Raji (cell line): ENCODE data around the gene RAMACL.

Source experiments
- POLR2A ChIP-seq: IDR thresholded peaks from 2 replicates; pipeline ENCODE4 v1.6.1; 2011; ENCODE audit warnings: low read depth, low read length, control low read depth; ENCODE audit not compliant: insufficient read depth

RAMACL gene

DNA sequence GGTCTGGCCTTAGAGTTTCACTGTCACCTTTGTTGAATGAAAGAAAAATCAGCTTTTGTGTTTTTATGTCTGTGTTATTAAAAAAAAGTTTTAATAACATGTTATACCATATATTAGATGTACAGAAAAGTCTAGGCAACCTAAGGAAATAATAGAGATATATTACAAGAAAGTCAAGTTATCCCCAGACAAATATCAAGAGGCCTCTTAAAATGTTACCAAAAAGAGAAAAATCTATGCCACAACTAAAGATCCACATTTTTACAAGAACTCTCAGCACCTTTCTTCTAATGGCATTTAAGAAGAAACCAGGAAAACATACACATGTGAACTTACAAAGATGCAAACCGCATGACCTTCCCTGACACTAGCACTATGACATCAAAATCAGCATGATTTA is 26.8 kb downstream of the RAMACL start:
- no peak for TF ChIP-seq POLR2A

DNA sequence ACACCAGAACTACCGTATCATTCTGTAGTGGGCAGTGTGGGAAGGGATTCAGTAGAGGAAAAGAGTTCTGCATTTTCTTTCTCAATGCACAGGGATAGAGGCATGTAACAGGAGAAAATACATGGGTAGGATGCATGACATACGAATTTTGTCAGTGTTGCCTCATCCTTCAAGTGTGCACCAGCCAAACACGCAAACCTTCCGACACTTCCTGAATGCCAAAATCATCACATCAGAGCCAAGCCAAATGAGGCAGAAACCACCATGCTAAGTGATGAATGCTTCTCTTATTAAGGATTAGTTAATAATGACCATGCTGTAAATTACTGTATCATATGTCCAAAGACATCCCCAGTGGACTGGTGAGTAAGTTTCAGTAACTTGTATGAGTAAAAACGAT is 27.3 kb downstream of the RAMACL start:
- no peak for TF ChIP-seq POLR2A

DNA sequence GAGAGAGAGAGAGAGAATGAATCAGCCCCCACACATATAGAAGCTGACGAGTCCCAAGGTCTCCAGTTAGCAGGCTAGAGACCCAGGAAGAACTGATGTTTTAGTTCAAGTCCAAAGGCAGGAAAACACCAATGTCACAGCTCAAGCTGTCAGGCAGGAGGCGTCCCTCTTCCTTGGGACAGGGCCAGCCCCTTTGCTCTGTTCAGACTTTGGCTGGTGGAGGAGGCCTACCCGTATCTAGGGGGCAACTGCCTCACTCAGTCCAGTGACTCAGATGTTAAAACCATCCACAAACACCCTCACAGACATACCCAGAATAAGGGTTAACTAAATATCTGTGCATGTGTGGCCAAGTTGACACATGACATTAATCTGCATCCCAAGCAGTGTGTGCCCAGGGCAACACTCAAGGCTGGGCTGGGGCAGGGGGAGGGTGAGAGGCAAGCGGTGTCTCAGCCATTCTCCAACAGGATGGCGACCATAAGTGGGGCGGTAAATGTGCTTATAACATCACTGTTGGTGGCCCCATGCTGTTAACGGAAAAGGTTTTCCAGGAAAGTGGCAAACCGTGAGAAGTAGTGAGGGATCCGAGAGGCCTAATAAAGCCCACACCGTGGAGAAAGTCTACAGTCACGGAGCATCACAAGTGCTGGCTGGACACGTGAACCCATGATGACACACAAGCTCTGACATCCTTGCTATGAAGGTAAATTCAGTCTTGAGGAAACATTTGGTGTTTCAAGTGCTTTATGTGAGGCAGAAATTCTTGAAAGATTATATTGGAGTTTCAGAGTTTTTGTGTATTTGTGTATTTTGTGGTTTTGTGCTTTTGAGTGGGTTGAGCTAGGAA is 28.1 kb downstream of the RAMACL start:
- no peak for TF ChIP-seq POLR2A

DNA sequence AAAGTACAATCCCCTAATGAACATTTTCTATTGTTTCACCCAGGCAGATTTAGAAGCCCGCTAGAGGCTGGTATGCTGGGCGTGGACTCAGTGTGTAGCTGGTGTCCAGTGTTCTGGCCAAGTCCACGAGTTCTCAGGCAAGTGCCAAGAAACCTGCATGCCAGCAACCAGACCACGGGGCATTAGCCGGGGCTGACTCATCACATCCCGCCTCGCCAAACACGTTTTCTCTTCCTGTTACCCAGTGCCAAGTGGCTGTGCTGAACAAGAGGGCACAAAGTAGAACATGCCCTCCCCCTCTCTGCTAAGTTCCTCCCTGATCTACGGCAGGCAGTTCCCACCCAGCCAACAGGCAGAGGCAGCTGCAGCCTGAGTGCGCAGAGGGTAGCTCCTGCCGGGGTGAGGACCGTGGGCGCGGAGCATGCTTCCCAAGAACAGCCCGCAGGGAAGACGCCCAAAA is 29.6 kb downstream of the RAMACL start:
- TF ChIP-seq POLR2A = no peak

DNA sequence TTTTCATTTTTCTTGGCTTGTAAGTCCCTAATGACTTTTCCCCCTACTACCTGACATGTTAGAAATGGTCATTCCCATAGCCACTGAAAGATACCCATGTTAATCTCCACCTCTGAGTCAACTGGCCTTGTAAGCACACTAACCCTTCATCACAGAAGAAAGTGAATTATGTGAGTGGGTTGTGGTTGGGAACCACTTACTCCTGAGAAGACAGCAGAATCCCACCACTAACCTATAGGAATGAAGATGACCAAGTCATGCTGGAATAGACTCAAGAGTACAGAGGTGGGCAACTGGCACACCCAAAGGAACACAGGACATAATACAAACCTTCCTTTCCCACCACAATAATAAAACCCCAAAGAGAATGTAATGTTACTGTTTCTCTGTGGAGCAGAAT is 30.1 kb downstream of the RAMACL start:
- no peak for TF ChIP-seq POLR2A

DNA sequence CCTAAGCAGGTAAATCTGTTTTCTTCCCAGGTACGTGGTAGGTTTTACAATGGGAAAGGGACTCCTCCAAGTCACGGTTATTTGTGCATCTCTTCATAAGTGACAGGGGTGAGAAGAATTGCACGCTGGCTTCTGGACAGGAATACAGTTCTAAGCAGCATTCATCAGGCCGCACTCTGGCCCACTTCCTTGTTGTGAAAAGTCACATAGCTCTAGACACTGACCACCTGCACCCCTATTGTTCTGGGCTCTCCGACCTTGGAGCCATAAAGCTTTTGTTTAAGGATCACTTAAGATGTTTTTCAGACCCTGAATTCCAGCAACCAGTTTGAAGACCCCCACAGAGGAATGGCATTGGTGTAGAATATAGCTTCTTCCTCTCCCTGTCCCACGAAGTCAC is 31.4 kb downstream of the RAMACL start:
- TF ChIP-seq POLR2A = no peak

DNA sequence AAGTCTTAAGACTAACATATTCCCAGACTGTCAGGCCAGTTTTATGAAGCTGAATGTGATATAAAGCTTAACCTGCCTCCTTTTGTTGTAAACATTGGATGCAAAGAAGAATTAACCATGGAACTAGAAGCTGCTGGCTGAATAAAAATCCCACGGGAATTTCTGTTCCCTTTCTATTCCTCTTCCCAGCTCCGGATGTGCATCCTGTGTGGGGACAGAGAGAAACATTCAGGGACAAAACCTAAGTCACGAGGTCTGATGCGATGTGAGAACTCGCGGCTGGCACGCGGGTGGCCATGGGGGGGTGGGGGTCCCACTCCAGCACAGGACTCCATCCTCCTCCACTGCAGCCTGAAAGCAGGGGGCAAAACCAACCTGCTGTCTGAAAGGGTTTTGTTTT is 32.2 kb downstream of the RAMACL start:
- TF ChIP-seq POLR2A = no peak

DNA sequence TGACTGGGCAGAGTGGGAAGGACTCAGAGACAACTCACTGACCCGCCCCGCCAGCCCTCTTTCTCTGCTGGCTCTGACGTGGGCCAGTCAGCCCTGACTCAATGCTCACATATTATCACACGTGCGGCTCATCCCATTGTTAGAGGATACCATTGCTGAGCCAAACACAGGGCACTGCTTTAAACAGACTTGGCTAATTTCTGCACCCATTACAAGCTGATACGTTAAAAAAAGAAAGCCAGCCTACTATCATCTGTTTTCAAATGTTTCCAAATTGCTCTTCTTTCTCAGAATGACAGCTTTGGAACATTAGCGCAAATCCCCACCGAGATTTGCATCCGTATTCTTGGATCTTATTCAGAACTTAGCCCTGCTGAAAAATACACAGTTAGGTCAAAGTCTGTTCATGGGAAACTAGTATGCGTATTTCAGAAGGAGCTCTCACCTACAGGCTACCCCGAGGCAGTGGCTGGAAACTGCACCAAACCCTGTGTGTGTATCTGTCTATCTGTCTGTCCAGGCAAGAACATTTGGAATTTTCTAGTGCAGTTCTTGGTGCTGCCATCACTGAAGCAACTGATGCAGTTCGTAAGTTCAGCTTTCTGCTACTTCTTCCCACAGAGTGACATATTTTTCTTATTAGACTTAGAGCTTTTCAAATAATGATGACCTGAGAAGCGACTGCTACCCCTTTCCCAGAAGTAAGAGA is 32.8 kb downstream of the RAMACL start:
- no peak for TF ChIP-seq POLR2A

DNA sequence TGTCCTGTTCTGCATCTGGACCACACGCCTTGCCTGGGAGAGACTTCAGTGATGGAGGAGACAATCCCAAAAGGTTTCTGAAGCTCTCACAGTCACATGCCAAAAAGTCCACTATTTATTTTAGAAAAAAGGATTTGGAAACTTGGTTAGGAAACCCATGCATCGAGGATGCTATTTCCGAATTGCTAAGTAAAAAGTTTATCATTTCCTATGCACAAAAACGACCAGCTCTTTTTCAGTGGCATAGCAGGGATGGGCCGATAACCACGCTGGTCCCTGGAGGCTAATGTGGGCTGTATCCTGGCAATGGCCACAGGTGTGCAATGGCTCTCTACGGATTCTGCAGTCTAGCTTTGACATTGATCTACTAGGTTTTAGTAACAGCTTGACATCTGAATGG is 33.9 kb downstream of the RAMACL start:
- TF ChIP-seq POLR2A = no peak

DNA sequence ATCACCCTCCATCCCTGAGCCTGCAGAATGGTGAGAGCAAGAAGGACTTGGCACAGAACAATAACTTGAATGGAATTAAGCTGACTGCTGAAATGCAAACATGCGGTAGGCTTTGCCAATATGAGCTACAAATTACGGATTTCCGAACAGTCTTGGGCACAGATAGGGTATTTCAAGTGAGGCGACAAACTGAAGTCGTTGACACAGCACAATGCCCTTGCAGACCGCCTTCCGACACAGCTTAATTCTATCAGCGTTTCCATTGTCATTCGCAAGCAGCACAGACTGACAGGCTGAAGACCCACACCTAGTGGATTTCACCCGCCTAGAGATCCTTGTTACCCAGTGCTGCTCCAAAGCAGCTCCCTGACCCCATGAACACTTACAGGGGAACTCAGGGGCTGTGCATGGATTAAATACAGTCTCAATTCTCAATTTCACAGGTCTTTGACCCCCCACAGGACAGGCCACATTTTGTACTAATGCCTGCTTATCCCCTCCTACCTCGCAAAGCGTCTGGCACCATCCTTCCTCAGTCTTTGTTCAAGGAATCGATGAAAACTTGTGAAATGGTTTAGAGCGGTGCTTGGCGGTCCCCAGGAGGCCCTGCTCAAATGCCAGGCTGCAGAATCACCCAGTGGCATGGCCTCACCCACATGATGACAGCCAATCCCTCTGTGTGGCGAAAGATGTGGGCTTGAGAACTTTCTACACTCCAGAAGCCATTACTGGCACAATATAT is 34.6 kb downstream of the RAMACL start:
- TF ChIP-seq POLR2A = no peak

DNA sequence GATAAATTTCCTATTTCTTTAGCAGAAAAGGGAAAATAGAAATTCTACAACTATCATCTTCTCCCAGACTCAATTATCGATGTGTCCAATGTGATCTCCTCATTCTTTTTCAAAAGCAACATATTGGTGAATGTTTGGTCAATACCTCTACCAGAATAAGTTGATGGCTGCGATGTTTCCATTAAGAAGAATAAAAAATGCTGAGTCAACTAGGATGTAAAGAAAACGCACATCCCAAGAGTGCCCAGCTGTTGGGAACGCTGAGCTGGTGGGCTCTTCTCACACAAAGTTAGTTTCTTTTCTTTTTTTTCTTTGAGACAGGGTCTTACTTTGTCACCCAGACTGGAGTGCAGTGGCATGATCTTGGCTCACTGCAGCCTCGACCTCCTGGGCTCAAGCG is 39.8 kb downstream of the RAMACL start:
- no peak for TF ChIP-seq POLR2A

DNA sequence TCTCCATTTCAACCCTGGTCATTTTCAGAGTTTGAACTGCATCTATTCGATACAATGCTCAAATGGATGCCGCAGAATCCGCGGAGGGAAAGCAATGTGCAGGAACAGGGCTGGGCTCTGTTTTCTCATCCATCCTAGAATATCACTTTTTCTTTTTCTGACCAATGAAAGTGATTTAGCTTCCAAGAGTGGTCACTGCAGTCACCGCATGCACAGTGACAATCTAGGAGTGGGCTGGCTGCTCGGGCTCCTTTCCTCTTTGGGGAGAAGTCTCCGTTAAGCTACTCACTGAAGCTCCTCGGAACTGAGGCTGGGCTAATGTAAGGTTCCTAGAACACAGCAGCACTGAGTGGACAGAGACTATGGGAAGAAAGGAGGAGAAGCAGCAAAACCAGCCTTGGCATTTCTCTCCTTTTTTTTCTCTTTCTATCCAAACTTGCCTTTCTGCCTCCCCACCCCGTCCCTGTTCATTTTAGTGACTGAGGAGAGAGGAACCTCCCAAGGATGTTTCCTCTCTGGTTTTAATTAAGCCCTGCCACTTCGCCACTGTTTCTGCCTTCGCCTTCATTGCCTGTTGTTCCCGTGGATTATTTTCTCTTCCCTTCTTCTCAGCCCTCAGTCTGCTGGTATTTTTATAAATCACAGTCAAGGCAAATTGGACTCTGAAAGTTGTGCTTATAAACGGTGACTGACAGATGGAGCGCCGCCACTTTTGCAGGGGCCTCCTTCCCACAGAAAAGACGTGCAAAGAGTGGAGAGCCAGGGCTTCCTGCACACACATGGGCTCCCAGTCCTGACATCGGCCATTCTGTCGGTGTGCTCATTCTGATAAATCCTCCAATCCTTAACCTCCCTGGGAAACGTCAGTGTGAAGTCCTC is 41.1 kb downstream of the RAMACL start:
- no peak for TF ChIP-seq POLR2A

DNA sequence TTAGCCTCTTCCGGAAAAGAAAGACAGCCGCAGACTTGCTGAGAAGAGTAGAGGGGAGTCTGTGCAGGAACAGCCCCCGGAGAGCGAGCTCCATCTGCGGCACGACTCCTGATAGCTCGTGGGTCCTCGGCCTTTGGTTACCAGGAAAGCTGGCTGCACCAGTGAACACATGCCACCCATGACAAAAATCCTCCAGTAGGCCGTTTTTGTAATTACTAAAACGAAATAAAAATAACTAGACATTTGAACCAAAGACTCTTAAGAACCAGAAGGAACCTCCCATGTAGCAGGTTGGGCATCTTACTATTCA is 42.2 kb downstream of the RAMACL start:
- no peak for TF ChIP-seq POLR2A

DNA sequence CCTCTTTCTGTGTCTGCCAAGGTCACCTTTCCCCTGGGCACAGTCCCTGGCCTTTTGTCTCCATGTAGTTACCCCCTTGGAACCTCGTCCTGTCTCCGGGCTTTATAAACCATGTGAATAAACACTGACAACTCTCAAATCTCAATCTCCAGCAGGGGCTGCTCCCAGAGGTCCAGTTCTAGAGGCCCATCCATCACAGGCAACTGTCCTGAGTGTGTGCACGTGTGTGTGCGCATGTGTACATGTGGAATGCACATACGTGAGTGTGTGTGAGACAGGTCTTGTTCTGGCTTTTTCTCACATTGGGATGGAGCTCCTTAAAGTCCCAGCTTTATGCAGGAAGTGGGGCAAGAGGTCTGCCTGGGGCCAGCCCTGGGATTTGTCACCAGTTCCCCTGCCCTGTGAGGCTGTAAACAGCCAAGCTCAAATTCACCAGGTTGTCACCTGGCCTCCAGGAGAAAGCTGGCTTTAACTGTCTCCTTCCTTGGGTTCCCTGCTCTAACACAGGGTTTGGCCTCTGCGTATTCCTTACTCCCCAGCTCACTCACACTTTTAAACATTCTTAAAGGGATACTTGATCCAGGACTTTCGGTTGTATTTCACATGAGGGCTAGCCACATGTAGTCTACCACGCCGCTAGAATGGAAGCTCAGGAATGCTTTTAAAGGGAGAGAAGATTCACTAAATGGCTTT is 42.7 kb downstream of the RAMACL start:
- no peak for TF ChIP-seq POLR2A
